HepG2 (cell line): Measurements from ENCODE around the gene CHMP1B. TPM values are rescaled to one million over a fixed set of nuclear protein-coding genes. Genes with fewer than 3 reads are reported as not detected.

ENCODE experiments used
- BHLHE40 ChIP-seq: IDR thresholded peaks from 2 replicates; pipeline ENCODE4 v1.6.1; 2011; ENCODE audit warnings: low read length, improper control_type of control experiment
- CHD4 ChIP-seq: fragments of 200-600 bp; sonication (generic); IDR thresholded peaks from 2 replicates; pipeline ENCODE4 v1.7.0; 2017; ENCODE audit warnings: mild to moderate bottlenecking, low read length, borderline replicate concordance
- FOXK1 ChIP-seq: sonication (generic); formaldehyde crosslinking; IDR thresholded peaks from 2 replicates; pipeline ENCODE4 v1.4.0; 2020; ENCODE audit warnings: low read depth, missing genetic modification reagents, borderline replicate concordance
- FOXO4 ChIP-seq: sonication (generic); formaldehyde crosslinking; conservative IDR thresholded peaks from 2 replicates; pipeline ENCODE4 v1.8.1; 2023; ENCODE audit warnings: missing genetic modification reagents
- MTA1 ChIP-seq: sonication (generic); formaldehyde crosslinking; IDR thresholded peaks from 2 replicates; pipeline ENCODE4 v1.4.0; 2020; ENCODE audit warnings: missing genetic modification reagents, mild to moderate bottlenecking, borderline replicate concordance
- MXD1 ChIP-seq: sonication (generic); formaldehyde crosslinking; IDR thresholded peaks from 2 replicates; pipeline ENCODE4 v1.4.0; 2020; ENCODE audit warnings: mild to moderate bottlenecking, missing genetic modification reagents
- POLR2AphosphoS2 ChIP-seq: IDR thresholded peaks from 2 replicates; pipeline ENCODE4 v1.6.1; 2011; ENCODE audit warnings: low read depth, low read length, improper control_type of control experiment
- REXO4 ChIP-seq: sonication (generic); formaldehyde crosslinking; IDR thresholded peaks from 2 replicates; pipeline ENCODE4 v1.8.0; 2022; ENCODE audit warnings: missing genetic modification reagents, mild to moderate bottlenecking, borderline replicate concordance
- SALL2 ChIP-seq: sonication (generic); formaldehyde crosslinking; IDR thresholded peaks from 2 replicates; pipeline ENCODE4 v1.8.1; 2023; ENCODE audit warnings: mild to moderate bottlenecking, missing genetic modification reagents, inconsistent platforms
- TEAD2 ChIP-seq: sonication (generic); formaldehyde crosslinking; IDR thresholded peaks from 2 replicates; pipeline ENCODE4 v1.9.0; 2021; ENCODE audit warnings: missing genetic modification reagents
- TOE1 ChIP-seq: sonication (generic); formaldehyde crosslinking; IDR thresholded peaks from 2 replicates; pipeline ENCODE4 v1.4.0; 2020; ENCODE audit warnings: mild to moderate bottlenecking, missing genetic modification reagents
- ZFP91 ChIP-seq: sonication (generic); formaldehyde crosslinking; IDR thresholded peaks from 2 replicates; pipeline ENCODE4 v1.9.0; 2022; ENCODE audit warnings: missing genetic modification reagents, mild to moderate bottlenecking, borderline replicate concordance
- ZNF10 ChIP-seq: sonication (generic); formaldehyde crosslinking; IDR thresholded peaks from 2 replicates; pipeline ENCODE4 v1.4.0; 2020; ENCODE audit warnings: mild to moderate bottlenecking, low read depth, missing genetic modification reagents, borderline replicate concordance
- ZNF12 ChIP-seq: sonication (generic); formaldehyde crosslinking; IDR thresholded peaks from 2 replicates; pipeline ENCODE4 v1.5.0; 2020; ENCODE audit warnings: missing genetic modification reagents
- ZNF230 ChIP-seq: sonication (generic); formaldehyde crosslinking; IDR thresholded peaks from 2 replicates; pipeline ENCODE4 v1.4.0; 2020; ENCODE audit warnings: mild to moderate bottlenecking, missing genetic modification reagents
- ZNF235 ChIP-seq: sonication (generic); formaldehyde crosslinking; IDR thresholded peaks from 2 replicates; pipeline ENCODE4 v1.8.1; 2023; ENCODE audit warnings: mild to moderate bottlenecking, missing genetic modification reagents, borderline replicate concordance
- ZNF331 ChIP-seq: sonication (generic); formaldehyde crosslinking; IDR thresholded peaks from 2 replicates; pipeline ENCODE4 v1.4.0; 2020; ENCODE audit warnings: missing genetic modification reagents
- ZNF44 ChIP-seq: sonication (generic); formaldehyde crosslinking; IDR thresholded peaks from 2 replicates; pipeline ENCODE4 v1.5.1; 2020; ENCODE audit warnings: mild to moderate bottlenecking, missing genetic modification reagents
- ZNF704 ChIP-seq: sonication (generic); formaldehyde crosslinking; IDR thresholded peaks from 2 replicates; pipeline ENCODE4 v1.8.1; 2023; ENCODE audit warnings: mild to moderate bottlenecking, inconsistent platforms, moderate library complexity, missing genetic modification reagents, borderline replicate concordance
- ZNF777 ChIP-seq: sonication (generic); formaldehyde crosslinking; IDR thresholded peaks from 2 replicates; pipeline ENCODE4 v1.4.0; 2020; ENCODE audit warnings: missing genetic modification reagents
- polyA plus RNA-seq, 8 experiments: library from polyadenylated mRNA; depleted of rRNA in 3 of 8; stranded (reverse) in 7 of 8; unstranded in 1 of 8; fragments of >200 nt; fragmentation: Illumina TruSeq in 4 of 8; extraction: Trizol in 4 of 8; gene quantifications; 2 replicates each; pipeline versions ENCODE4 v1.2.1 to v1.2.3, GENCODE V29; 2011 to 2016; ENCODE audit warnings: low read depth in 4 of 8, missing spikeins in 1 of 8, mixed read lengths in 1 of 8; ENCODE audit not compliant: insufficient read depth in 1 of 8
- total RNA-seq, 5 experiments: library from RNA; depleted of rRNA; stranded (reverse); fragments of >200 nt; fragmentation: Illumina TruSeq; extraction: Trizol; gene quantifications; 2 replicates each; pipeline ENCODE4 v1.2.3, GENCODE V29; 2016; ENCODE audit warnings: low read depth in 1 of 5
- TF ChIP-seq, protein P1 (sequence below): sonication (generic); formaldehyde crosslinking; IDR thresholded peaks from 2 replicates; pipeline ENCODE4 v1.4.0; 2020; ENCODE audit warnings: missing genetic modification reagents
- TF ChIP-seq, protein P2 (sequence below): sonication (generic); formaldehyde crosslinking; IDR thresholded peaks from 2 replicates; pipeline ENCODE4 v1.9.0; 2022; ENCODE audit warnings: low read depth, missing genetic modification reagents

Gene CHMP1B
- total and polyA plus RNA-seq, 2 of the 13 experiments (the other 11 are each of a cell fraction or from before 2014, with no cell fraction given), result 18.8 to 20.2 TPM

DNA sequence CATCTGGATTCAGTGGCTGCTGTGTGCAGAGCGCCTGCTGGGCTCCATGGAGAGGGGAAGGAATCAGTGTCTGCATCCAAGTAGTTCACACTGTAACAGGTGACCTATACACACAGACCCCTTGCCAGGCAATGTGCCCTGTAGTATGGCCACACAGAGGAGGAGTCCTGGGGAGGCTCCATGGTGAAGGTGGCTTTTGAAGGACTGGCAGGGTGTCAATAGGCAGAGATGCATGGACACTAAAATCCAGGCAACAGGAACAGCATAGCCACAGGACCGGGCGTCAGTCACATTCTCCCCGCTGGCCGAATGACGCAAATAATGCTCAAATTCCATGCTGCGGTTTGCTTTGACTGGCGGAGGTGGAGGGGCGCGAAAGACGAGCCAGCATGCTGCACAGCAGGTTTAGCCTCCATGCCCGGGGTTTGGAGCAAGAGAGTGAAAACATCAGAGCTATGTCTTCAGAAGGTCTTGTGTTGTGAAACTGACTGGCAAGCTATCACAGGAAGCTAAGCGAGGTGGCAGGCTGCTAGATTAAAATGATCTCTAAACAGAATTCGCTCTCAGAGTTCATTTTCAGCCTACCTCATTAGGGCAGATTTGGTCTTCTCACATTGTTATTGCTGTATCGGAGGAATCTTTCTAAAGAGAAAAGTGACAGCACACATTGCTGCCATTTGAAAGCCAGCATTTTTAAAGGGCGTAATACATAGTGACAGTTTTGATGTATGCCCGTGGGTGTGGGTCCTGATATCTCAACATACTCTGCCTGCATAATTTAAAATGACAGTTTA is 1.2 kb upstream of the CHMP1B start (continued):
- TF ChIP-seq BHLHE40 (no peak; the same call in 1 of the 2 replicates), TEAD2 (no peak), POLR2AphosphoS2 (no peak), ZNF44 (CRISPR knock-in tag) (peak; percentile 42; the same call in 1 of the 2 replicates), FOXK1 (CRISPR knock-in tag) (peak; percentile 27; the same call in 1 of the 2 replicates), MXD1 (CRISPR knock-in tag) (no peak; the same call in 1 of the 2 replicates), ZNF331 (CRISPR knock-in tag) (no peak), FOXO4 (CRISPR knock-in tag) (no peak), MTA1 (CRISPR knock-in tag) (no peak), ZNF777 (no peak), ZNF235 (CRISPR knock-in tag) (no peak), ZNF704 (CRISPR knock-in tag) (no peak), ZNF10 (CRISPR knock-in tag) (no peak), ZFP91 (CRISPR knock-in tag) (peak; percentile 70; the same call in 1 of the 2 replicates), TOE1 (CRISPR knock-in tag) (0 out of 2 replicates have a peak, but pooled peaks have one; percentile 33), REXO4 (CRISPR knock-in tag) (no peak), ZNF12 (CRISPR knock-in tag) (no peak), CHD4 (no peak), SALL2 (CRISPR knock-in tag) (no peak), ZNF230 (CRISPR knock-in tag) (no peak)
- TF ChIP-seq, protein P1, sequence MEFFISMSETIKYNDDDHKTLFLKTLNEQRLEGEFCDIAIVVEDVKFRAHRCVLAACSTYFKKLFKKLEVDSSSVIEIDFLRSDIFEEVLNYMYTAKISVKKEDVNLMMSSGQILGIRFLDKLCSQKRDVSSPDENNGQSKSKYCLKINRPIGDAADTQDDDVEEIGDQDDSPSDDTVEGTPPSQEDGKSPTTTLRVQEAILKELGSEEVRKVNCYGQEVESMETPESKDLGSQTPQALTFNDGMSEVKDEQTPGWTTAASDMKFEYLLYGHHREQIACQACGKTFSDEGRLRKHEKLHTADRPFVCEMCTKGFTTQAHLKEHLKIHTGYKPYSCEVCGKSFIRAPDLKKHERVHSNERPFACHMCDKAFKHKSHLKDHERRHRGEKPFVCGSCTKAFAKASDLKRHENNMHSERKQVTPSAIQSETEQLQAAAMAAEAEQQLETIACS (CRISPR knock-in tag), result no peak
- TF ChIP-seq, protein P2, sequence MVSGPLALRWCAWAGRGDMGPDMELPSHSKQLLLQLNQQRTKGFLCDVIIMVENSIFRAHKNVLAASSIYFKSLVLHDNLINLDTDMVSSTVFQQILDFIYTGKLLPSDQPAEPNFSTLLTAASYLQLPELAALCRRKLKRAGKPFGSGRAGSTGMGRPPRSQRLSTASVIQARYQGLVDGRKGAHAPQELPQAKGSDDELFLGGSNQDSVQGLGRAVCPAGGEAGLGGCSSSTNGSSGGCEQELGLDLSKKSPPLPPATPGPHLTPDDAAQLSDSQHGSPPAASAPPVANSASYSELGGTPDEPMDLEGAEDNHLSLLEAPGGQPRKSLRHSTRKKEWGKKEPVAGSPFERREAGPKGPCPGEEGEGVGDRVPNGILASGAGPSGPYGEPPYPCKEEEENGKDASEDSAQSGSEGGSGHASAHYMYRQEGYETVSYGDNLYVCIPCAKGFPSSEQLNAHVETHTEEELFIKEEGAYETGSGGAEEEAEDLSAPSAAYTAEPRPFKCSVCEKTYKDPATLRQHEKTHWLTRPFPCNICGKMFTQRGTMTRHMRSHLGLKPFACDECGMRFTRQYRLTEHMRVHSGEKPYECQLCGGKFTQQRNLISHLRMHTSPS (CRISPR knock-in tag), result no peak
